Adrenal gland (tissue), 12 donors: ENCODE data around the gene RIT2. TPM values are rescaled to one million over a fixed set of nuclear protein-coding genes. Genes with fewer than 3 reads are reported as not detected.

Experiments
- DNase-seq, 7 donors: peaks; one replicate each; pipeline ENCODE4 v3.0.0-alpha.2; 2019 to 2020
- H3K27ac ChIP-seq, 5 donors: fragments of 200-600 bp; sonication (generic) in 4 of 5; 1 replicate in 3 of 5; 2 replicates in 2 of 5; pipeline versions ENCODE4 v1.5.1 to v1.8.0; 2016 to 2020; ENCODE audit warnings: mild to moderate bottlenecking in 1 of 5
- H3K27me3 ChIP-seq: fragments of 200-600 bp; 2 replicates; pipeline ENCODE4 v1.8.0; 2021
- H3K36me3 ChIP-seq, 2 donors: fragments of 200-600 bp; replicated peaks in 1 of 2; 1 replicate in 1 of 2; 2 replicates in 1 of 2; pipeline versions ENCODE4 v1.5.1 to v1.8.0; 2018 to 2022
- H3K4me1 ChIP-seq, 2 donors: fragments of 200-600 bp; replicated peaks in 1 of 2; 1 replicate in 1 of 2; 2 replicates in 1 of 2; pipeline versions ENCODE4 v1.5.1 to v1.8.0; 2018 to 2021
- H3K4me3 ChIP-seq, 4 donors: fragments of 200-600 bp; sonication (generic) in 3 of 4; one replicate each; pipeline ENCODE4 v1.5.1; 2016 to 2018
- H3K9me3 ChIP-seq, 3 donors: fragments of 200-600 bp; sonication (generic) in 1 of 3; replicated peaks in 1 of 3; 1 replicate in 2 of 3; 2 replicates in 1 of 3; pipeline versions ENCODE4 v1.5.1 to v1.8.0; 2016 to 2021
- POLR2A ChIP-seq, 2 donors: fragments of 450-650 bp; IDR thresholded peaks; one replicate each; pipeline ENCODE4 v1.6.1; 2017; ENCODE audit warnings: antibody characterized with exemption in 2 of 2, mild to moderate bottlenecking in 2 of 2, moderate library complexity in 1 of 2
- WGBS, 4 donors: extraction: QIAGEN DNeasy Blood & Tissue Kit in 2 of 4; methylation state at CpG; one replicate each; pipeline versions ENCODE4 v1.1.5 to v1.1.7; 2013 to 2017; 5-methylcytosine and 5-hydroxymethylcytosine counted together
- intact Hi-C, 2 donors: fragments of 100-400 bp; cut with DNase I; formaldehyde crosslinking; loops; one replicate each; pipeline versions ENCODE4 v1.14.1 to v1.15.0; 2022 to 2023
- polyA plus RNA-seq, 3 donors: library from polyadenylated mRNA; stranded (reverse); fragments of 200-250 nt in 2 of 3; fragments of 350-450 nt in 1 of 3; fragmentation: Illumina TruSeq in 1 of 3; extraction: RNeasy Lipid Tissue Mini Kit (QIAGEN cat#74804) in 1 of 3; gene quantifications; one replicate each; pipeline ENCODE4 v1.2.3, GENCODE V29; 2013 to 2014
- total RNA-seq, 9 donors: library from RNA; depleted of rRNA in 4 of 9; stranded (reverse); fragments of >200 nt in 4 of 9; fragments of 120-200 nt in 1 of 9; fragmentation: NEBNext Ultra II Directional in 1 of 9; extraction: Animal tissue kit (Norgen Biotek cat#: 25700) in 1 of 9; gene quantifications; one replicate each; pipeline versions ENCODE4 v1.1.0 to v1.2.4, GENCODE V29; 2013 to 2023
- TF ChIP-seq, protein P1 (sequence below), 6 experiments: fragments of 450-650 bp in 4 of 6; fragments of 200-600 bp in 2 of 6; sonication (generic) in 1 of 6; IDR thresholded peaks; 1 replicate in 5 of 6; 2 replicates in 1 of 6; pipeline versions ENCODE4 v1.5.1 to v1.8.0; 2016 to 2021; ENCODE audit warnings: antibody characterized with exemption in 6 of 6, mild to moderate bottlenecking in 2 of 6, moderate library complexity in 1 of 6
- donor health status: healthy with polysubstance abuse.
- donor health status: Bipolar disorder and iron deficiency.
- donor health status: DM: yes; HTN: yes; CAD: no.
- donor health status: DM: no; HTN: no; CAD: no.
- donor health status: DM: no; HTN: no; CAD: no.
- donor health status: DM: yes; HTN: yes; CAD: no.

Gene RIT2
- total and polyA plus RNA-seq, 12 donors = 0.20 to 0.99 (median 0.28) TPM; not detected in 7

DNA sequence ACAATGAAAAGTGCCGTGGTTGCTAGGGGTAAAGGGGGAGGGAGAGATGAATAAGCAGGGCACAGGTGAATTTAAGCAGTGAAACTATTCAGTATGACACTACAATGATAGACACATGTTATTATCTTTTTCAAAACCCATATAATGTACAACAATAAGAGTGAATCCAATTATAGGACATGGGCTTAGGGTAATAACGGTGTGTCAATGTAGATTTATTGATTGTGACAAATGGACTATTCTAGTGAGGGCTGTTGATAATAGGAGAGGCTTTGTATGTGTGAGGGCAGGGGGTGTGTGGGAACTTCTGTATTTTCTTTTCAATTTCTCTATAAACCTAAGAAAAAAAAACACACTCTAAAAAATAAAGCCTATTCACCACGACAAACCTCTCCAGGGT, 223.8 kb downstream of the RIT2 start:
- WGBS, 4 donors = 63 to 77% (median 71%) methylated on average over 3 of the region's 3 CpGs
- H3K36me3 ChIP-seq = no peaks in the 10 kb centered on the region
- intact Hi-C loops = no loop called here
- H3K4me3 ChIP-seq = no peak overlapping the region
- H3K9me3 ChIP-seq = no peaks in the 10 kb centered on the region
- H3K4me1 ChIP-seq = no peaks in the 10 kb centered on the region
- H3K27ac ChIP-seq = no peak overlapping the region
- DNase-seq = no peak
- H3K27me3 ChIP-seq = no peaks in the 10 kb centered on the region
- no peak for TF ChIP-seq POLR2A (IDR thresholded peaks at IDR 0.05)
- TF ChIP-seq, protein P1, sequence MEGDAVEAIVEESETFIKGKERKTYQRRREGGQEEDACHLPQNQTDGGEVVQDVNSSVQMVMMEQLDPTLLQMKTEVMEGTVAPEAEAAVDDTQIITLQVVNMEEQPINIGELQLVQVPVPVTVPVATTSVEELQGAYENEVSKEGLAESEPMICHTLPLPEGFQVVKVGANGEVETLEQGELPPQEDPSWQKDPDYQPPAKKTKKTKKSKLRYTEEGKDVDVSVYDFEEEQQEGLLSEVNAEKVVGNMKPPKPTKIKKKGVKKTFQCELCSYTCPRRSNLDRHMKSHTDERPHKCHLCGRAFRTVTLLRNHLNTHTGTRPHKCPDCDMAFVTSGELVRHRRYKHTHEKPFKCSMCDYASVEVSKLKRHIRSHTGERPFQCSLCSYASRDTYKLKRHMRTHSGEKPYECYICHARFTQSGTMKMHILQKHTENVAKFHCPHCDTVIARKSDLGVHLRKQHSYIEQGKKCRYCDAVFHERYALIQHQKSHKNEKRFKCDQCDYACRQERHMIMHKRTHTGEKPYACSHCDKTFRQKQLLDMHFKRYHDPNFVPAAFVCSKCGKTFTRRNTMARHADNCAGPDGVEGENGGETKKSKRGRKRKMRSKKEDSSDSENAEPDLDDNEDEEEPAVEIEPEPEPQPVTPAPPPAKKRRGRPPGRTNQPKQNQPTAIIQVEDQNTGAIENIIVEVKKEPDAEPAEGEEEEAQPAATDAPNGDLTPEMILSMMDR (IDR thresholded peaks at IDR 0.05) = no peak

DNA sequence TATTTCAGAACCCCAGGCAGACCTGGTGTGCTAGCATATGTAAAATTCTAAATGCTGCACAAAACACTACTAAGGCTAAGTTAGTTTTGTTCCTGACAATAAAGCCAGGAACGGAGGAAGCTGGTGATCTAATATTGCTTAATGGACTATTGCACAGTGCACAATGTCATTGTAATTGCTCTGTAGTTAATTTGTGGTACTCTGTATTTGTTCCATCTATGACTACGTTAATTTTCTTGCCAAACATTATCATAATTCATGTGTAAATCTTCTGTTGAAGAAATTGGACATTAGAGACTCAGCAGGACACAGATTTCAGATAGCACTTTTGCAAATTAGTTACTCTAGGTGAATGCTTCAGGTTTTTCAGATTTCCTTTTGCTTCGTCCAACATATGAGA, 232.3 kb downstream of the RIT2 start:
- no peak overlapping the region for H3K27ac ChIP-seq
- no peaks in the 10 kb centered on the region for H3K9me3 ChIP-seq
- TF ChIP-seq POLR2A (IDR thresholded peaks at IDR 0.05) = no peak
- TF ChIP-seq, protein P1 (IDR thresholded peaks at IDR 0.05) = no peak
- H3K4me1 ChIP-seq = no peaks in the 10 kb centered on the region
- no peak for DNase-seq
- H3K4me3 ChIP-seq = no peak overlapping the region
- H3K36me3 ChIP-seq = no peaks in the 10 kb centered on the region
- intact Hi-C loops = no loop called here
- H3K27me3 ChIP-seq = no peaks in the 10 kb centered on the region
- 58 to 67% (median 62%) methylated on average over 3 of the region's 3 CpGs for WGBS, 4 donors

- no peak for DNase-seq
- Histone ChIP-seq H3K9me3 (no peaks in the 10 kb centered on the region), H3K27ac (no peak overlapping the region), H3K36me3 (no peaks in the 10 kb centered on the region), H3K4me3 (no peak overlapping the region), H3K4me1 (no peaks in the 10 kb centered on the region), H3K27me3 (no peaks in the 10 kb centered on the region)
- intact Hi-C loops = no loop called here
- TF ChIP-seq, protein P1 (IDR thresholded peaks at IDR 0.05) = no peak
- TF ChIP-seq POLR2A (IDR thresholded peaks at IDR 0.05) = no peak
- 73 to 87% (median 78%) methylated on average over 3 of the region's 3 CpGs for WGBS, 4 donors
Measured at GRCh38 chr18:42882122-42882521, 233.4 kb downstream of the RIT2 start.

GRCh38 chr18:42872838-42873237, 242.6 kb downstream of the RIT2 start:
- Histone ChIP-seq H3K4me1 (no peaks in the 10 kb centered on the region), H3K36me3 (no peaks in the 10 kb centered on the region), H3K9me3 (no peaks in the 10 kb centered on the region), H3K4me3 (no peak overlapping the region), H3K27ac (no peak overlapping the region), H3K27me3 (no peaks in the 10 kb centered on the region)
- WGBS, 4 donors = 39 to 51% (median 47%) methylated on average over 2 of the region's 2 CpGs
- no peak for TF ChIP-seq POLR2A (IDR thresholded peaks at IDR 0.05)
- TF ChIP-seq, protein P1 (IDR thresholded peaks at IDR 0.05) = no peak
- intact Hi-C loops = no loop called here
- DNase-seq = no peak
